ENCODE data around the gene ABHD6.
"Not testable (repeated sequence)": the region's sequence is repeated elsewhere in the genome, so short reads cannot be mapped to it uniquely, and the experiment has no call there.

The ABHD6 gene

GRCh38 chr3:58241306-58242044 lies 3.9 kb downstream of the ABHD6 start:
- TF ChIP-seq CTCF (IDR thresholded peaks at IDR 0.05; ENCODE audit: low read length, missing control alignments) = no peak
- no peak for DNase-seq (ENCODE audit: low read depth)
- H3K4me3 ChIP-seq (replicated peaks; ENCODE audit: low read depth, low read length) = no peak overlapping the region

GRCh38 chr3:58242340-58242739 lies 4.7 kb downstream of the ABHD6 start:
- H3K4me3 ChIP-seq (replicated peaks; ENCODE audit: low read depth, low read length) = no peak overlapping the region
- no peak for DNase-seq (ENCODE audit: low read depth)
- no peak for TF ChIP-seq CTCF (IDR thresholded peaks at IDR 0.05; ENCODE audit: low read length, missing control alignments)

GRCh38 chr3:58242860-58243259 lies 5.3 kb downstream of the ABHD6 start:
- H3K4me3 ChIP-seq (replicated peaks; ENCODE audit: low read depth, low read length); DNase-seq (ENCODE audit: low read depth): not testable (repeated sequence)

- DNase-seq (ENCODE audit: low read depth) = no peak
- H3K4me3 ChIP-seq (replicated peaks; ENCODE audit: low read depth, low read length) = no peak overlapping the region
- TF ChIP-seq CTCF (IDR thresholded peaks at IDR 0.05; ENCODE audit: low read length, missing control alignments) = no peak
Observed at GRCh38 chr3:58243976-58244585, 6.5 kb downstream of the ABHD6 start.

GRCh38 chr3:58246148-58247047 lies 8.8 kb downstream of the ABHD6 start:
- no peak overlapping the region for H3K4me3 ChIP-seq (replicated peaks; ENCODE audit: low read depth, low read length)
- no peak for DNase-seq (ENCODE audit: low read depth)
- TF ChIP-seq CTCF (IDR thresholded peaks at IDR 0.05; ENCODE audit: low read length, missing control alignments) = no peak

GRCh38 chr3:58249358-58250092 lies 11.9 kb downstream of the ABHD6 start:
- peak; percentile 39 for TF ChIP-seq CTCF (IDR thresholded peaks at IDR 0.05; ENCODE audit: low read length, missing control alignments)
- H3K4me3 ChIP-seq (replicated peaks; ENCODE audit: low read depth, low read length) = no peak overlapping the region
- DNase-seq (ENCODE audit: low read depth) = peak; percentile 30

Data from fibroblast of pulmonary artery (primary cell).